ENCODE measurements around the gene MAPKAP1.

MAPKAP1 gene

GRCh38 chr9:125536167-125536772 is 170.7 kb downstream of the MAPKAP1 start:
- no peak for DNase-seq (ENCODE audit: low read depth)

- no peak for DNase-seq (ENCODE audit: low read depth)
Measured at GRCh38 chr9:125534971-125535701, 171.9 kb downstream of the MAPKAP1 start.

- no peak for DNase-seq (ENCODE audit: low read depth)
Measured at GRCh38 chr9:125532812-125533594, 174.0 kb downstream of the MAPKAP1 start.

GRCh38 chr9:125532412-125532811 is 174.6 kb downstream of the MAPKAP1 start:
- no peak for DNase-seq (ENCODE audit: low read depth)

DNA sequence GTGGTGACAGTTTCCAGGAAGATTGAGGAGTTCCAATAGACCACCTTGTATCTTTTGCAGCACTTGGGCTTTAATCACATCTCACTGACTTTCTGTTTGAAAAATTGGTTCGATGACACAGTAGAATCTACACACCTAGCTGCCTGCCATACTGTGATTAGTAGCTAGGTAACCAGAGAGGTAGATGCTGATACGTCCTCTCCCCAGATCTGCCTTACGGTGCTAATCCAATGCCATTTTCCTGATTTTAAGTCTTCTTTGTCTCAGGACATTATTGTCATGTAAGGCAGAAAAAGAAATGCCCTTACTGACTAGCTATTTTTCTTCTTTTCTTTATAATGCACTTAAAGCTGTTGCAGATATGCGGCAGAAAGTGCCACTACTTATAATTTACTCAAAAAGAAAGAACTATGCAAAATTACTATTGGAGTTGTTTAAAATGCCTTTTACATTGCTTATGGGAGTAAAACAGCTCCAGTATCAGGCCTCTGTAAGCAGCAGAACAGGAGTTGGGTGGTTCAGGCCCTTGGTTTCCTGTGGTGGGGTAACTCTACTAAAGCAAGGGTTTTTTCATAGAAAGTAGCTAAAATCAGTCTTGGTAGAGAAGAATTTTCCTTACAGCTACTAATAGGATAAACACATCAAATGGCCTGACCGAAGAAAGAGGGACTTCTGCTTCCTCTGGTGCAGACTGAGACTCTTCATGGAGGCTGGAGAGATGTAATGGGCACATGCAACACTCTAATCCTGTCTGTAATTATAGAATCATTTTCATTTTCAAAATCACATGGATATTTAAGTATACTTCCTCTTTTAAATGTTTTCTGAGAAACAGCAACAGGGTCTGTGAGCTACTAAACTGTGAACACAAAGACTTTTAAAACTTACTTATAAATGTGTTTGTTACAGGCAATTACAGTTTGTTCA is 177.2 kb downstream of the MAPKAP1 start:
- DNase-seq (ENCODE audit: low read depth) = no peak

DNA sequence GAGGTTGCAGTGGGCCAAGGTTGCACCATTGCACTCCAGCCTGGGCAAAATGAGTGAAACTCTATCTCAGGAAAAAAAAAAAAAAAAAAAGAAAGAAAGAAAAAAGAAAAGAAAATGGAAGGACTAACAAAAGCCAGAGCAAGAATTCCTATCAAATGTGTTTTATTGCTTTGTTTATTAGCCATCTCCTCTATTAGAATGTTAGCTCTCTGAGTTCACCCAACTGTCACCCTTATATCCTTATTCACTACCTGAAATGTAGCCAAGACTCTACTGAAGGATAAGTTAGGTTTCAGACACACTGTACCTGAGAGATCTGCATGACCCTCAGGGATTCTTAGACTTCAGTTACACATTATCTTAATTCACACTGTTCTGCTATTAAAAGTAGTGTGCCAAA is 177.9 kb downstream of the MAPKAP1 start:
- DNase-seq (ENCODE audit: low read depth) = no peak

DNA sequence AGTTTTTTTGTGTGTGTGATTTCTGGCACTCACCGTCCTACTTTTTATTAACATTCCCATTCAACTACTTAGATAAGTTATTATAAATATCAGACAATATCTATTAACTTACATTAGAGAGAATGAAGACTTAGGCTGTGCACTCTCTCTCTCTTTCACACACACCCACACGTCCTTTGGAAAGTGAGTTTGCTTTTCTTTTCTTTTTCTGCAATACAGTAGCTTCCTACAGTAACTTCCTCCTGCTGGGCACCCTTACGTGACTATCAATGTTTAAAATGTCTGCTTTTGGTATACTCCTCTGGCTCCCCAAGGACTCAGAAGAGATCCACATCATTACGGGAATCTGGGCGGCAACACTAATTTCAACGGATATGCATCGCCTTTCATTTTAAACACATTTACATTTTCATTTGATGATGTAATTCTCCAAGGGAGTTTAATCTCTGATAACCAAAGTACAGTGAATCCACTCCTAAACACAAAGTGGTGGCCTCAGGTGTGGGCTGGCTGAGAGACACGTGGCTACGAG is 179.5 kb downstream of the MAPKAP1 start:
- no peak for DNase-seq (ENCODE audit: low read depth)

DNA sequence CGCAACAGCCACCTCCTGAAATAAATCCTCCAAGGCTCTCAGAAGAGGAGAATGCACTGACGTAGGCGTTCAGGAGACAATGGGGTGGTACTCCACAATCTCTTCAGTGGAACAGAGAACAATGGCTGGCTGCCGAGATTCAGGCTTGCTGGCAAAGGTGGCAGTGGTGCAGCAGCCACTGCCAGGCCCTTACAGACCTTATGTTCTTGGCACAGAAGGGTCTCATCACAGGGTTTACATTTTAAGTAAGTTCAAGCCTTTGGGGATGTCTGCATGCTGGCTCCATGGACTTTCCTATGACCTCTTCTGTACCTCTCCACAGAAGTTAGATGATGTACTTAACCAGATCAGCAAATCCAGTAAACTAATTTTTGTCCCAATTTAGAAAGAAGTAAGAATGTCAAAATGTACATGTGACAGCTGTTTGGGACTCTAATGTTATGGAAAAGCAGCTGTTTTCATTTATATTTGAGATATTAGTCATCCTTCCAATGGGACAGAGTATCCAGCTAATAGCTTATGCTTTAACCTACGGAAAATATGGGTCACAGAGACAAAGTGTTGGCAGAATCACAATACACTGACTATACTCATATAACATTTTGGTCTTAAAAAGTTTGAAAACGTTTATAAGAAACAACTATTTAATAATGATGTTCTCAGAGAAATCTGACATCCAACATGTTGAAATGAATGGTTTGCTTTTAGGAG is 180.9 kb downstream of the MAPKAP1 start:
- no peak for DNase-seq (ENCODE audit: low read depth)

DNA sequence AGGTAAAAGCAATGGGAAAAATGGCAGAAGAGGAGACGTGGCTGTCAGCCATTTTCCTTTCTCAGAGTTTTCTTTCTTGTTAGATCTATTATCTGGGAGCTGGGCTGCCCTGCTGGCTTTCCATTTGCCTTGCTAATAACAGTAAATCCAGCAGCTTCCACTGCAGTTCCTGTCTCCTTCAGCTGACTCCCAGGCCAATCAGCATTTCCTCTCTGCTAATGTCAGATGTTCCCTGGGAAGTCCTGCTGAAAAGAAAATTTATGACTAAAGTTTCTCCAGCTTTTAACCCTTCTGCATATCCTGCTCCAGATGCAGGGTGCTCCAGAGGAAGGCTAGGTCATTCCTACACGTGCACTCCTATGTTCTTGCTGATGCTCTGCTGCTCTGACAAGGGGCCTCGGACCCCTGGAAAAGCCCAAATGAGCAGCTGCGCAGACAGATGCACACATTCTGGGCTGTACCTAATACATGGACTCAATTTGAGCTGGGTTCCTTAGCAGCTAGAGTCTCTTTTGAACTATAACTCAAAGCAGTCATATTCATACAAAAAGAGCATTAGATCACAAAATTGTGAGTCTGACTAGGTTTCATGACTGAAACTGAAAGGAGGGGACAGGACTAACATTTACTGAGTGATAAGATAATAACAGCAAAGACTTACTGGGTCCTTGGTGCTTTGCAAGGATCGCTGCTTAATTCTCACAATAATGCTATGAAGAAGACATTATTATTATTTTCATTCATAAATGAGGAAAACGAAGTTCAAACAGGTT is 182.2 kb downstream of the MAPKAP1 start:
- no peak for DNase-seq (ENCODE audit: low read depth)

DNA sequence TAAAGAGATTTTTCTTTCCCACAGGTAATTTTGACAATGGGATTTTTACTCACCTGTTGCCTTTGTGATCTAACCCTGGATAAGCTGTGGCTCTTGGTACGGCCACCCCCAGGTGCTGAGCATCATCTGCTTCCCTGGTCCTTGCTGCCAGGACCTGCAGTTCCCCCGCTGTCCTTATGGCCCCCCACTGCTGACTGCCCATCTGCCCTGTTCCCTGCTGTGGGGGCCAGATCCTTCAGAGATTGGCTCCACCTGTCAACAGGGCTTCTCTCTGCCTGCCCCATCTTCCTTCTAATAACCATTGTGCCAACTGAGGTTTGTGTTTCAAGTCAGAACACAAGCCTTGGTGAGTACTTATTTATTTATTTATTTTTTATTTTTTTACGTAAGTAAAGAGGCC is 183.3 kb downstream of the MAPKAP1 start:
- no peak for DNase-seq (ENCODE audit: low read depth)

DNA sequence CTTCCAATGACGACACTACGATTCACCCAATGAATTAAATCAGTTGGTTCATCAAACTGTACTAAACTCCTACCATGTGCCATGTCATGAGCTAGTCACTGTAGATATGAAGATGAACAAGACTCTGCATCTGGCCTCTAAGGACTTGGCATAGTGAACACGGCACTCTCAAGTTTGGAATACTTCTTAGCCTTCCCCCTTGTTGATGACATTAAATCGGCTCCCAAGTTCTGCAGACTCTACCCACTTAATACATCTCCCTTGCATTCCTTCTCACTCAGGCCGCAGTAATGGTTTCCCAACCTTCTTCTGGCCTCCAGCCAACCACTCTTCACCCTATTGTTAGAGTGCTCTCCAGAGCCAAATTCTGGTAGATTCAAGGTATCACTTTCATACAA is 184.7 kb downstream of the MAPKAP1 start:
- DNase-seq (ENCODE audit: low read depth) = no peak

- DNase-seq (ENCODE audit: low read depth) = peak; percentile 85
Measured at GRCh38 chr9:125521462-125522327, 185.3 kb downstream of the MAPKAP1 start.

DNA sequence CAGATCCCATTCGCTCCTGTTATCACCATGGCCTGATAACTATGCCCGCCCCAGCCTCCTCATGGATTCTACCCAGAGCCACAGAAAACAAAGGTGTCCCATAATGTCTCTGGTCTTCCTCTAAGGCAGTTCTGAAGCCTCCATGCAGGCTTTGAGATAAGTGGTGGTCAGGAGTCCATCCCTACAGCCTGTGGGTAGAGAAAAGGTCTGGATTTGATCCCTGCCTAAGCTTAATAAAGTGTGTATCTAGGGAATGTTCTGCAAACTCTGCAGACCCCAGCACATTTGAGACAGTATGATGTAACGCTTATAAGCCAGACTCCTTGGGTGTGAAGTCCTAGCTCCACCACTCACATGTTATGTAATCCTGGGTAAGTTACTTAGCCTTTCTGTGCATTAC is 187.3 kb downstream of the MAPKAP1 start:
- DNase-seq (ENCODE audit: low read depth) = no peak

DNA sequence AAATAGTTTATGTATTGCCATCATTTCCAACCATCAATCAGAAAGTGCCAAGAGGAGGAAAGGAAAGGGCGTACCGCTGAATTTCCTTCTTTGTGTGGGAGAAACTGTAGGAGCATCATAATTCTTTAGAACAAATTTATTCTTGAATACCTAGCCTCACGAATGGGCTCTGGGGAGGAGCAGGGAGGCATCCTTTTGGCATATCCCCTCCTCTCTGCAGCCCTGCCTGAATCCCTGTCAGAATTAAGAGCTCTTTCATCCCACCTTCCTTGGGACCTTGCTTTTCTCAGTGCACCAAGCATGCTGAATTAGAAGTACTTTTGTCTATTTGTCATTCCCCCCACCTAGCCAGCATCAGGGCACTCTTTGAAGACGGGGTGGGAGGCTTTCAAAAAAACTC is 189.4 kb downstream of the MAPKAP1 start:
- no peak for DNase-seq (ENCODE audit: low read depth)

- DNase-seq (ENCODE audit: low read depth) = no peak
Measured at GRCh38 chr9:125515983-125516940, 190.7 kb downstream of the MAPKAP1 start.

- no peak for DNase-seq (ENCODE audit: low read depth)
Measured at GRCh38 chr9:125515281-125515680, 191.7 kb downstream of the MAPKAP1 start.

- no peak for DNase-seq (ENCODE audit: low read depth)
Measured at GRCh38 chr9:125514468-125514867, 192.5 kb downstream of the MAPKAP1 start.

Measured in GM04503 (cell line).